Brain microvascular endothelial cell (primary cell): ENCODE results near the gene ANKRD39.

Source experiments
- DNase-seq: peaks from one replicate; pipeline ENCODE4 v3.0.0-alpha.2; 2020
- H3K27ac ChIP-seq: fragments of 250-450 bp; sonication (Bioruptor Pico); 2 replicates; pipeline ENCODE4 v1.5.1; 2020; ENCODE audit warnings: mild to moderate bottlenecking, moderate library complexity
- H3K27me3 ChIP-seq: fragments of 250-450 bp; sonication (Bioruptor Pico); replicated peaks from 2 replicates; pipeline ENCODE4 v1.5.1; 2020; ENCODE audit warnings: mild to moderate bottlenecking
- H3K36me3 ChIP-seq: fragments of 250-450 bp; sonication (Bioruptor Pico); replicated peaks from 2 replicates; pipeline ENCODE4 v1.5.1; 2020; ENCODE audit warnings: mild to moderate bottlenecking
- H3K4me3 ChIP-seq: 2 replicates; pipeline ENCODE4 v1.5.1; 2011; ENCODE audit warnings: low read depth, mild to moderate bottlenecking, control low read depth, low read length, moderate library complexity
- in situ Hi-C: cut with HindIII; loops from 2 replicates; pipeline ENCODE4 v1.10.0; 2017; ENCODE audit warnings: low sequenced_read_pairs, low pct_ligation_motif_present
- TF ChIP-seq, protein P1 (sequence below): IDR thresholded peaks from 2 replicates; pipeline ENCODE4 v1.5.1; 2011; ENCODE audit warnings: low read depth, mild to moderate bottlenecking, moderate library complexity, low read length, control low read depth, inconsistent platforms; ENCODE audit errors: missing control alignments

The ANKRD39 gene

DNA sequence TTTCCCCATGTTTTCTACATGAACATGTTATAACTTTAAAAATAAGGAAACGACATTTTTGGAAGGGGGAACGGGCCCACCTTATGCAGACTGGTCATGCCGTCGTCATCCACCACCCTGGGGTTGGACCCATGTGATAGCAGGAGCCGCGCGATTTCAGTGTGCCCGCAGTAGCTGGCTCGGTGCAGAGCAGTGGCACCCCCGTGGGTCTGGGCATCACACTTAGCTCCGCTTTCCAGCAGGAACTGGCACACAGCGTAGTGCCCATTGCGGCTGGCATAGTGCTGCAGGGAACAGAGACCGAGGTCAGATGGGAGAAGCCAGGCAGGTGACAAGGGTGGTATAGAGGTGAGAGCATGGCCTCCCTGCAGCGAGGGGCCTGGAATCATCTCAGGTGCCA lies 4.5 kb downstream of the ANKRD39 start:
- TF ChIP-seq, protein P1, sequence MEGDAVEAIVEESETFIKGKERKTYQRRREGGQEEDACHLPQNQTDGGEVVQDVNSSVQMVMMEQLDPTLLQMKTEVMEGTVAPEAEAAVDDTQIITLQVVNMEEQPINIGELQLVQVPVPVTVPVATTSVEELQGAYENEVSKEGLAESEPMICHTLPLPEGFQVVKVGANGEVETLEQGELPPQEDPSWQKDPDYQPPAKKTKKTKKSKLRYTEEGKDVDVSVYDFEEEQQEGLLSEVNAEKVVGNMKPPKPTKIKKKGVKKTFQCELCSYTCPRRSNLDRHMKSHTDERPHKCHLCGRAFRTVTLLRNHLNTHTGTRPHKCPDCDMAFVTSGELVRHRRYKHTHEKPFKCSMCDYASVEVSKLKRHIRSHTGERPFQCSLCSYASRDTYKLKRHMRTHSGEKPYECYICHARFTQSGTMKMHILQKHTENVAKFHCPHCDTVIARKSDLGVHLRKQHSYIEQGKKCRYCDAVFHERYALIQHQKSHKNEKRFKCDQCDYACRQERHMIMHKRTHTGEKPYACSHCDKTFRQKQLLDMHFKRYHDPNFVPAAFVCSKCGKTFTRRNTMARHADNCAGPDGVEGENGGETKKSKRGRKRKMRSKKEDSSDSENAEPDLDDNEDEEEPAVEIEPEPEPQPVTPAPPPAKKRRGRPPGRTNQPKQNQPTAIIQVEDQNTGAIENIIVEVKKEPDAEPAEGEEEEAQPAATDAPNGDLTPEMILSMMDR: no peak
- Histone ChIP-seq H3K4me3 (no peak overlapping the region), H3K27me3 (no peaks in the 10 kb centered on the region), H3K27ac (no peak overlapping the region), H3K36me3 (peaks cover 15% of the 10 kb centered on the region)
- no peak for DNase-seq
- in situ Hi-C loops: no loop called here

DNA sequence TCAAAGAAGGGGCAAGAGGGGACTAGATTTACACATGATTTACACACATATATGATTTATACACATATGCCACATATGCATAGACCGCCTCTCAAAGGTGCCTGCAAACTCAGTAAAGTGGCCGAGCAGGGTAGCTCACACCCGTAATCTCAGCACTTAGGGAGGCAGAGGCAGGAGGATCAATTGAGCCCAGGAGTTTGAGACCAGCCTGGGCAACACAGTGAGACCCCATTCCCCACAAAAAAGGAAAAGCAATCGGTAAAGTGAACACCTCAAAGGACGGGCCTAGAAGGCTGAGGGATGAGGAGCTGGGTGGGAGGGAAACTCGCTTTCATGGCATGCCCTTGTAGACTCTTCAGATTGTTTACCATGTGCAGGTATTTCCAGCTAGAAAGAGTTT lies 5.1 kb downstream of the ANKRD39 start:
- Histone ChIP-seq H3K27ac (no peak overlapping the region), H3K27me3 (no peaks in the 10 kb centered on the region), H3K4me3 (no peak overlapping the region), H3K36me3 (peaks cover 15% of the 10 kb centered on the region)
- in situ Hi-C loops: no loop called here
- DNase-seq: no peak
- TF ChIP-seq, protein P1: no peak

DNA sequence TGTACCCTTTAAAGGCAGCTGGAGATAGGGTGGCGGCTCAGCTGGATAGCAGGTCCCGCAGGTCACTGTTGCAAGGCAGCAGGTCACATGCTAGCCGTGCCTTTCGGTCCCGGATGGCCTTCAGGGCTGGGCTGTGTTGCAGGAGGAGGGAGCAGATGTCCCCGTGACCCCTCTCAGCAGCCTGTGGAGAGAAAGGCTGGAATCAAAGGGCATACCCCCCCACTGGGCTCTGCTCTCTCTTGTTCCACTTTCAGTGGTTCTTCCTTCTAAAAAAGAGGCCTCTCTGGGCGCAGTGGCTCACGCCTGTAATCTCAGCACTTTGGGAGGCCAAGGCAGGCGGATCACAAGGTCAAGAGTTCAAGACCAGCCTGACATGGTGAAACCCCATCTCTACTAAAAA lies 9.6 kb downstream of the ANKRD39 start:
- no peaks in the 10 kb centered on the region for H3K27me3 ChIP-seq
- H3K36me3 ChIP-seq: peaks cover 15% of the 10 kb centered on the region
- H3K4me3 ChIP-seq: no peak overlapping the region
- no peak for DNase-seq
- in situ Hi-C loops: no loop called here
- TF ChIP-seq, protein P1: no peak
- no peak overlapping the region for H3K27ac ChIP-seq

DNA sequence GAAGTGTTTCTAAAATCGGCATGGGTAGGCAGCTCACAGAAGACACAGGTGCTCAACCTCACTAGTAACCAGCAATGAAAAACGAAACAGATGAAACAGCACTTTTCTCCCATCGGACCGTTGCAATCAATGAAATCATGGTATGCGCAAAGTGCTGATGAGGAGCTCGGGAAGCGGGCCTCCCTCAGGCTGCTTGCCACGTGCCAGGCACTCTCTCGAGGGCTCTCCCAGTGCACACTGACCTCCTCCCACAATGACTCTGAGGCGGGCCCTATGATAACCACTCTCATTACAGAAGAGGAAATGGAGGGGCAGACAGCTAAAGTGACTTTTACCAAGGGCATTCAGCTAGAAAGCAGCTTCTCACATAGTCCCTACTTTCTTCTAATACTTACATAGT lies 10.2 kb downstream of the ANKRD39 start:
- Histone ChIP-seq H3K27ac (no peak overlapping the region), H3K36me3 (peaks cover 12% of the 10 kb centered on the region), H3K27me3 (no peaks in the 10 kb centered on the region), H3K4me3 (no peak overlapping the region)
- TF ChIP-seq, protein P1: no peak
- in situ Hi-C loops: no loop called here
- DNase-seq: no peak

DNA sequence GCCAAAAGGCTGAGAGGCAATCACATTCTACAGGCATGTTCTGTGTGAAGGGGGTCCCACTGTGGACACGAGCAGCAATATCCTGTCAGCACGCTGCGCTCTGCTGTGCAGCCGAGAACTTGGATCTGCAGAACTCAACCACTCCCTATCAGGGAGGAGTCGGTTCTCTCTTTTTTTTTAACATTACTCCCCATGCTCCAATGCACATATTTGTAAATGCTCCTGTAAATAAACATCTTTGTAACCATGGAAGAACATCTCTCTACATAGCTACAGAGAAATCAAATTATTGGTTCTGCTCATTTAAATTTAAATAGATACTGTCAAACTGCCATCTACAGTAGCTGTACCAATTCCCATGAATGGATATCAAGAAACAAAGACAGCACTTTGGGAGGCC lies 11.0 kb downstream of the ANKRD39 start:
- no peak overlapping the region for H3K27ac ChIP-seq
- no peak for DNase-seq
- in situ Hi-C loops: no loop called here
- H3K27me3 ChIP-seq: no peaks in the 10 kb centered on the region
- TF ChIP-seq, protein P1: no peak
- no peak overlapping the region for H3K4me3 ChIP-seq
- H3K36me3 ChIP-seq: peaks cover 11% of the 10 kb centered on the region

DNA sequence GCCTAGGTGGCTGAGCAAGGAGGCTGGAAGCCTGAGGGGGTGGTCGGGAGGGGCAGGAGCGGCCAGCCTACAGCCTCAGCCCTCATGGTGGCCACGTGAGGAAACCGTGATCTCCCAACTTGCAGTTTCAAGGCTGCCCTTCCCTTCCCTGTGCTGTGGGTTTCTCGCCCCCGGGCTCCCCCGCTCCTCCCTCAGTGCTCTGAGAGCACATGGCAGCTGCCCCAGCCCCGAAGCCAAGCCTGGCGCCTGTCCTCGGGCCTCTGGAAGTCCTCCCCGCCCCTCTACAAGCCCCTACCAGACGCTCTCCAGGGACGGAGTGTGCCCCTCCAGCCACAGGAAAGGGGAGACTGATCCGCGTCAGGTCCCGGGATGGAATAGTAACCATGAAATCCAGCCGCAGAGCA lies 13.4 kb downstream of the ANKRD39 start:
- no peak overlapping the region for H3K27ac ChIP-seq
- no peak for DNase-seq
- in situ Hi-C loops: no loop called here
- H3K4me3 ChIP-seq: no peak overlapping the region
- H3K36me3 ChIP-seq: no peaks in the 10 kb centered on the region
- no peaks in the 10 kb centered on the region for H3K27me3 ChIP-seq
- TF ChIP-seq, protein P1: no peak
